ENCODE data around the gene ERVFRD-1.
"Not testable (repeated sequence)": the region's sequence is repeated elsewhere in the genome, so short reads cannot be mapped to it uniquely, and the experiment has no call there.

The ERVFRD-1 gene

GRCh38 chr6:11087141-11087812 lies 24.2 kb downstream of the ERVFRD-1 start:
- not testable (repeated sequence) for DNase-seq

DNA sequence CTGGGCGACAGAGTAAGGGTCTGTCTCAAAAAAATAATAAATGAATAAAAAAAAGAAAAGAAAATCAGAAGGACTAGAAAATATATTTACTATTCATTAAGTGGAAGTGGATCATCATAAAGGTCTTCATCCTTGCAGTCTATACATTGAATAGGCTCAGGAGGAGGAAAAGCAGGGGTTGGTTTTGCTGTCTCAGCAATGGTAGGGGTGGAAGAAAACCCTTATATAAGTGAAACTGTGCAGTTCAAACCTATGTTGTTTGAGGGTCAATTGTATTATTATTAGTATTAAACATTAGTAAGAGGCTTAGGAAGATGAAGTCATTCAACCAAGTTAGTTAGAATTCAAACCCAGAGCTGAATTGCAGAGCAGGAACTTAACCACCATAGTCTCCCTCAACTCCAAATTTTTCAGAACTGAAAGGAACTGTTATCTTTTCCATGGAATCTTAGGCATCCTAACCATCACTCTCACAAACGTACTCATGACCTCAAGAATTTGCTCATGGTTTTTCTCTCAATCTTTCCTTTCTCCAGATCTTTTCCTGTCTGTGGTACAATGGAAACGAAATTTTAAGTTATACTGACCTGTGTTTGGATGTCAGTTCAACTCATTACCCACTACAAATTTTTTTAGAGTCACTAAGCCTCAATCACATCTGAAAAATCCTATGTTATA lies 25.6 kb downstream of the ERVFRD-1 start:
- peak; percentile 78 for DNase-seq

- no peak for DNase-seq
Observed at GRCh38 chr6:11083956-11084355, 27.6 kb downstream of the ERVFRD-1 start.

GRCh38 chr6:11083491-11083890 lies 28.0 kb downstream of the ERVFRD-1 start:
- peak; percentile 45 for DNase-seq

DNA sequence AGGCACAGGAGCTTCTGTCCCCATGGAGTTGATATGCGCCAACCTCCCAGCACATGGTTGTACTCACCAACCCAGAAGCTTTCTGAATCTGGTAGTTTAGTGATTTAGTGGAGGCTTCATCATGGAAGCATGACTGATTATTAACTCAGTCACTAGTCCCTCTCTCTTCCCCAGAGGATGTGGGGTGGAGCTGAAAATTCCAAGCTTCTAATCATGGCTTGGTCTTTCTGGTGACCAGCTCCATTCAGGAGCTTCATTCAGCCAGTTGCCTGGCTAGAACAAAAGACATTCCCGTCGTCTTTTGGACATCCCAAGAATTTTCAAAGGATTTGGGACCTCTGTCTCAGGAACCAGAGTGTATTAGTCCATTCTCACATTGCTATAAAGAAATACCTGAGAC lies 31.2 kb downstream of the ERVFRD-1 start:
- no peak for DNase-seq

DNA sequence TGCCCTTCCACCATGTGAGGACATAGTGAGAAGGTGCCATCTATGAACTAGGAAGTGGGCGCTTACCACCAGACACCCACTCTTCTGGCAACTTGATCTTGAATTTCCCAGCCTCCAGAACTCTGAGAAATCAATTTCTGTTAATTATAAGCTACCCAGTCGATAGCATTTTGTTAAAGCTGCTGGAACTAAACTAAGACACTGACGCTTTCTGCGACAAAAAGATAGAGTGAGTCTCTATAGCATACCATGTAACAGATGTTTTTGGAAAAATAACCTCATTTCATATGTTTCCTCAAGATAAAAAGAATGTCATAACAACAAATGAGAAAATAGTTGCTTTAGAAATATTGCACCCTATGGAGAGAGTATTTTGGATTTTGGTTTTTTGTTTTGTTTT lies 33.3 kb downstream of the ERVFRD-1 start:
- DNase-seq, result no peak

GRCh38 chr6:11076540-11076939 lies 35.0 kb downstream of the ERVFRD-1 start:
- DNase-seq, result no peak

GRCh38 chr6:11072101-11072500 lies 39.4 kb downstream of the ERVFRD-1 start:
- DNase-seq, result no peak

- no peak for DNase-seq
Observed at GRCh38 chr6:11069760-11070159, 41.8 kb downstream of the ERVFRD-1 start.

DNA sequence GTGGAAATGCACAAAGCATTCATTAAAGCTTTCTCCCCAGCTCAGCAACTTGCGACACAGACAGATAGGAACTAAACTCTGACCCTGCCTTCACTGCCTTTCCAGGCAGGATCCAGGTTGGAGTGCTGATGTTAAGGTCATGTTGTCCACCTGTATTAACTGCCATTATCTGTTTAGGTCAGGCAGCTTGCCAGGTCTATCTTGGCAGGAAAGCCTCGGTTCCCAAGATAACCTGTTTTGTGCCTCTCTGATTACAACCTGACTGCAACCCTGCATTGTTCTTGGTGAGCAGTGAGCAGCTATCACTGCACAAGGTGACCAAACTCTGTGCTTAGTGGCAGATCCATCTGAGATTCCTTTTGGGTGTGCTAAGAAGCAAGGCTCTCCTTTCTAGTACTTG lies 44.2 kb downstream of the ERVFRD-1 start:
- DNase-seq, result no peak

- DNase-seq, result no peak
Observed at GRCh38 chr6:11066505-11067347, 44.8 kb downstream of the ERVFRD-1 start.

- no peak for DNase-seq
Observed at GRCh38 chr6:11065436-11066202, 45.9 kb downstream of the ERVFRD-1 start.

GRCh38 chr6:11064836-11065235 lies 46.7 kb downstream of the ERVFRD-1 start:
- peak; percentile 16 for DNase-seq

DNA sequence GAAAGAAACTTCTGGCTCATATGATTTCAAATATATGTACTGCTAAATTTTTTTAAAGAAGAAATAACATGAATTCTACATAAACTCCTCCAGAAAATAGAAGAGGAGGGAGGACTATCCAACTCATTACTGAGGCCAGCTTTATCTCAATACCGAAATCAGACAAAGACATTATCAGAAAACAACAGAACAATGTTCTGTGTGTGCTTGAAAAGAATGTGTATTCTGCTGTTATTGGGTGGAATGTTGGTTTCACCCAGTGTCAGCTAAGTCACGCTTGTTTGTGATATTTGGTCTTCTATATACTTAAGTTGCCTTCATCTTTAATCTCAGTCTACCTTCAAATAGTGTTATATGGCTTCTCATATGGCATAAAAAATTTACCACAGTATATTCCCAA lies 48.8 kb downstream of the ERVFRD-1 start:
- DNase-seq, result no peak

GRCh38 chr6:11062083-11062482 lies 49.4 kb downstream of the ERVFRD-1 start:
- DNase-seq, result no peak

DNA sequence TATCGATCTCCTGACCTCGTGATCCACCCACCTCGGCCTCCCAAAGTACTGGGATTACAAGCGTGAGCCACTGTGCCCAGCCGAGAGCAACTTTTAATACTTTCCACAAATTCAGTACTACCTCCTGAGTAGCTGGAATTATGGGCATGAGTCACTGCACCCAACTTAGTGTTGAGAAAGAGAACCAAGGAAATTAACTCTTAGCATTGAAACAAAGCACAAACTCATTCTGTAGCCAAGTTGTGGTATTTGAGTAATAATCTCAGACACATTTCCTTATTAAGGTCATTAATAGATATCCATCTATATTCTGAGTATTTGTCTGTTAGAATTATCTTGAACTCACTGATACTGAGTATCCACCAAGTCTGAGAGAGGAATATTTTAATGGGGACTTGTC lies 53.1 kb downstream of the ERVFRD-1 start:
- no peak for DNase-seq

GRCh38 chr6:11056871-11057270 lies 54.7 kb downstream of the ERVFRD-1 start:
- no peak for DNase-seq

DNA sequence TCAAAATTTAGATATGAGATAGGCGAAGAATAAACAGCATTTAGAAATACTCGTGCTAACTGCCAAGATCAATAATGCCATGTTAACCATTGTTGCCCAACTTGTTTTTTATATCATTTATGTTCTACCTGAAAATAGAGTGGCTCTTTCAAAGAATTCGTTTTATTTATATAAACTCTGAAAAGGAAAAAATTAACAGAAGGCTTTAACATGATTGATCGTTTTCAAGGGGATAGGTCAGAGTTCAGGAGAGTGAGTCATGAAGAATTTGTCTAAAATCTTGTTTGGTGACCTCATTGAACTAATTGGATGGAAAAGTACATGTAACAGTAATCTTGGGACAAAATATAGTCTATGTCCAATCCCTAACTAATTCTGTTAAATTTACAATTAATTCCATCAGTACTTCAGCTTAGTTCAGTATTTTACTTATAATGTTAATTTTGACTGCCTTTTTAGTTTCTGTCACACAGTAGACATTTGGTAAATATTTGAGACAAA lies 56.3 kb downstream of the ERVFRD-1 start:
- no peak for DNase-seq

DNA sequence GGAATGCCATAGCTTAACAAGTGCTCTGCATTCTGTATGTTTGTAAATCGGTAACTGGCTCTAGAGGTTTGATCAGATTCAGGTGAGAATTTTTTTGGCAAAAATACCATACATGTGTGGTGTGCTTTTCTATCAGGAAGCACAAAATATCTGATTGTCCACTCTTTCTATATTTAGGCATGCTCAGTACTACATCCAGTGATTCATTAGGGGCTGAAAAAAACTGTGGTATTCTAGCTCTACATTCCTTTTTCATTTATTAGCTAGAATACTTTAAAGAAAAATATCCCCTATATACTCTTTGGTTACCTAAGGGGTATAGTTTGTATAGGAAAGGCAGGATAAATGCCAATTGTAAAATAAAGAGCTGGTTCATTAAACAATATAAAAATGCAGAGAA lies 56.8 kb downstream of the ERVFRD-1 start:
- peak; percentile 28 for DNase-seq

GRCh38 chr6:11053307-11053706 lies 58.2 kb downstream of the ERVFRD-1 start:
- DNase-seq, result no peak

Measured in fibroblast of skin of abdomen (primary cell).